GM21367 (cell line): ENCODE data around the gene COL5A1.

Experiments used
- ATAC-seq: cut with Tn5 transposase; IDR thresholded peaks from one replicate; pipeline ENCODE4 v1.9.1; 2021; ENCODE audit not compliant: unreplicated experiment

Gene COL5A1

DNA sequence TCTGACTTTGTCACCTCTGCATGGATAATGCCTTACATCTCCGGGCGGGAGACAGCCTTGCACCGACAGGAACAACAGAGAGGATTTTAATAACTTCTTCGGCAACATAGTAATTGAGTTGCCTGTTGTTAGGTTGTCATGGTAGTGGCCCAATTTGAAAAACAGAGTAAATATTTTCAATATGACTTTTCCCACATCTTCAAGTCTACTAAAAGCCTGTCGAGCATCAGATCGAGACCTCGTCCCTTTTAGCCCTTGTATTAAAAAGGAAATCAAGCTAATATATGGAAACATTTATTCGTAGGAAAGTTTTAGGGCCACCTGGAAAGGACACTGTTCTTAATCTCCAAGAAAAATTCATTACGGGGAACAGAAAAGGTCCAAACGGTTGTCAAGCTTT lies 168.2 kb downstream of the COL5A1 start:
- no peak for ATAC-seq

DNA sequence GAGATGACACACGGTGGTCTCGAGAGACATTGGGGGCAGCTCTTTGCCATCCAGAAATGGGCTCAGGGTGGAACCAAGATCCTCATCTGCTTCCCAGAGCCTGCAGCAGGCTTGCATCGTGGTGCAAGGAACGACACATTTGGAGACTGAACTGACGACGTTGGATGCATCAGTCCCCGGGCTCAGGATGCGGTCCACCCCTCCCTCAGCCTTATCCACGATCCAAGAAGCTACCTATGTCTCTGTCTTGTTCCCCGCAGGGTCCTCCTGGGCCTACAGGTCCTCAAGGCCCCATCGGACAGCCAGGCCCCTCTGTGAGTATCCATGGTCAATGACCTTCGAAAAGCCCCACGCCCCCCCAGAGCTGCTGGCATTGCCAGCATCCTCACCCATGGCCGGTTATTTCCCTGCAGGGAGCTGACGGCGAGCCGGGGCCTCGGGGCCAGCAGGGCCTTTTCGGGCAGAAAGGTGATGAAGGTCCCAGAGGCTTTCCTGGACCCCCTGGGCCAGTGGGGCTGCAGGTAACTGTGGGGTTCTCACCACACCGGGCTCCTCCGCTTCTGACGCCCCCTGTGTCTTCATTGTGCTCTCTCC lies 169.6 kb downstream of the COL5A1 start:
- ATAC-seq, result no peak

DNA sequence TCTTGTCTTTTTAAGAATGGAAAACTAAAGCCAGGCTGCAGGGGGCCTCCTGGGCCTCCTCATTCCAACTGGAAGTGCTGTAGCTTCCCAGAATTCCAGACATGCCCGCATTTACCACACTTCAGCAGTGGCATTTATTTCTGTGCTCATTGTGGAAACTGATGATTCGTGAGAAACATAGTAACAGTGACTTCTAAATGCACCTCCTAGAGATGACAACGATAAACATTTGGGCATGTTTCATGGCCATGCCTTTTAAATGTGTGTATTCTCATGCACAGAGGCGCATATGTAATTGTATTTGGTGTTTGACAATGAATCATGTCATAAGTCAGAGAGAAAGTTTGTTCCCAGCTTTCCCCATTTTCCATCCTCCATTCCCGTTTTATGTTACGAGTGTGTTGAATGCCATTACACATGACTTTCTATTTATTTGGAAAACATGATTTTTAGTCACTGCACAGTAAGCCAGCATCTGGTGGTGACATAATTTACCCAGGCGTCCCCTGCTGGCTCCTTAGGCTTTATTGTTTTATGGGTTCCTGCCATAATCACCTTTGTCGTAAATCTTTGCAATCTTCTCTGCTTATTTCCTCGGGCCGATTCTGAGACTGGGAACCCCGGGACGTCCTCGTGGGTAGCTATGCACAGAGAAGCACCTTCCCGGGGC lies 170.2 kb downstream of the COL5A1 start:
- no peak for ATAC-seq

DNA sequence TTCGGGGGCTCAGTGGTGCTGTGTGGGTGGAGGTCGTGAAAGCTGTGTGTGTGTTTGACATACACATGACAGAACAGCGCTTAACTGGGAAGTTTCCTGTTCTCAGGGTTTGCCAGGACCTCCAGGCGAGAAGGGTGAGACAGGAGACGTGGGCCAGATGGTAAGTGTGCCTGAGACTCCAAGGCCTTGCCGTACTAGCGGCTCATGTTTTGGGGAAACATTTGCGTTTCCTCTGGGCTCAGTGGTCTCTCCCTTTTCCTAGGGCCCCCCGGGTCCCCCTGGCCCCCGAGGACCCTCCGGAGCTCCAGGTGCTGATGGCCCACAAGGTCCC lies 170.7 kb downstream of the COL5A1 start:
- ATAC-seq, result no peak

DNA sequence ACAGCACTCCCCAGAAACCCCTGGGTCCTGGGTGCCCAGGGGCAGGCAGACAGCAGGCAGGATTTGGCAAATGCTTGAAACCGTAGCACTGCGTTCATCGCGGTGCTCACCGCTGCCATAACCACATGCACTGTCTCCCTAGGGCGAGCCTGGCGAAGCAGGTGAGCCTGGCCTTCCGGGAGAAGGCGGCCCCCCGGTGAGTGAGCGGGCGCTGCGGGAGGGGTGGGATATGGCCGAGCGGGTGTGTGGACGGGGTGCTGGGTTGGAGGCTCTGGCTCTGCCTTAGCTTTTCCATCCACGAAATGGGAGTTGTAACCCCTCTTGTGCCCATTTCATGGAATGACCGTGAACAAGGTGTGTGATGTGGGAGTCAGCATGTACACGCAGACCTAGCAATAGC lies 172.2 kb downstream of the COL5A1 start:
- ATAC-seq, result no peak

DNA sequence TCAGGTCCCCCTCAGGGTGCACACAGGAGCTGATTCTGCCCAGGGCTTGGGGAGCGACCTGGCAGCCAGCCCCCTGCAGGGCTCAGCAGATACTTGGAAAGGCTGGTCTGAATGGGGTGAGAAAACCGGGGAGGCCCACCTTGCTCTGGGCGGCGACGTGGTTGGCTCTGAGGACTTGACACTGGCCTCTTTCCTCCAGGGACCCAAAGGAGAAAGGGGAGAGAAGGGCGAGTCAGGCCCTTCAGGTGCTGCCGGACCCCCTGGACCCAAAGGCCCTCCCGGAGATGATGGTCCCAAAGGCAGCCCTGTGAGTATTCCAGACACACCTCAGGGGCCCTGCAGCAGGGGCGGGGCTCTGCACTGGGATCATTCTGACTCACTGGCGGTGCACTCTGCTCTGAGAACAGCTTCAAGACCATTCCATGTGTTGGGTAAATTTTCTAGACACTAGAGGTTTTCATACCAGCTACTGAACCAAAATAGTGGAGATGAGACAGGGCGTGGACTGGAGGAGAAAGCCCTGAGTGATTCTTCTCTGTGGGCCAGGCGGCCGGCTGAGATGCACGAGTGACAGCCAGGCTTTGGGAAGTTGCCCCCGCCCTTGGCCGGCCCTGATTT lies 173.1 kb downstream of the COL5A1 start:
- no peak for ATAC-seq

DNA sequence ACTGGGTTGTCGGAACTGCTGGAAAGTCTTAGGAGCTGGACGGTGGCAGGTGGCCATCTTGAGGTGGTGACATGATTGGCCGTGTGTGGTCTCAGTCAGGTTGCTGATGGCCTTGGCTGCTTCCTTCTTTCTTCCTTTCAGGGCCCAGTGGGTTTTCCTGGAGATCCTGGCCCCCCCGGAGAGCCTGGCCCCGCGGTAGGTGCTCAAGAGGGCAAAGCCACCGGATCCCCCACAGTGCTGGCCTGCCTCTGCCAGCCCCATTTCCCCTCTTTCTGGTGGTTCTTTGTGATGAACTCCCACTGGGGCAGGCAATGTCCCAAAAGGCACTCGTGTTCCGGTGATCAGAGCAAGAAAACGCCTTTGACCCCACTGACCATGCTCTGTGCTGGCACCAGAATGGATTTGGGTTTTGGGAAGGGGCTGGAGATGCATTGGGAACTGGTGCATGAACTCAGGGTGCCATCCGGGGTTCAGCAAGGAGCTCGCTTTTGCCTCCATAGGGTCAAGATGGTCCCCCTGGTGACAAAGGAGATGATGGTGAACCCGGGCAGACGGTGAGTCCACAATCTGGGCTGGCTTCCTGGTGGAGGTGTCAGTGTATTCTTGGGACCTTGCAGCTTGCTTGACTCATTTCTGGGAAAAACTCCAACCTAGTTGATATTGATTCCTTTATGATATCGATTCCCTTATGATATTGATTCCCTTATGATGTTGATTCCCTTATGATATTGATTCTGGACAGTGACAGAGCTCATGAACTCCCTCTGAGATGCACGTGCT lies 174.0 kb downstream of the COL5A1 start:
- no peak for ATAC-seq

DNA sequence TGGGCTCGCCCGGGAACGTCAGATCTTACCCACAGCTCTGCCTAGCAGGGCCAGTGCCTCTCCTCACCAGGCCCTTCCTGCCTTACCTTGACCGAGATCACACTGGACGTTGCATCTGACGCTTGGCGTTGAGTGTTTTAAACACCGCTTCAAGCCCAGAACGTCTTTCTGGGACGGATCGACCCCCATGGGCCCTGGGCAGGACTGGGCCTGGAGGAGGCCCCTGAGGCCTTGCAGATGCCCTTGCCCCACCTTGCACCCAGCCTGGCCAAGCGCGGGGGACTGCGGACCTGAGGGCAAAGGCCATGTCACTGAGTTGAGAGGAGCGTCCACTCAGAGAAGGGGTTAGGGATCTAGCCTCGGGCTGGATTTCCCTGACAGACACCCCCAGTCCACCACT lies 174.7 kb downstream of the COL5A1 start:
- no peak for ATAC-seq

DNA sequence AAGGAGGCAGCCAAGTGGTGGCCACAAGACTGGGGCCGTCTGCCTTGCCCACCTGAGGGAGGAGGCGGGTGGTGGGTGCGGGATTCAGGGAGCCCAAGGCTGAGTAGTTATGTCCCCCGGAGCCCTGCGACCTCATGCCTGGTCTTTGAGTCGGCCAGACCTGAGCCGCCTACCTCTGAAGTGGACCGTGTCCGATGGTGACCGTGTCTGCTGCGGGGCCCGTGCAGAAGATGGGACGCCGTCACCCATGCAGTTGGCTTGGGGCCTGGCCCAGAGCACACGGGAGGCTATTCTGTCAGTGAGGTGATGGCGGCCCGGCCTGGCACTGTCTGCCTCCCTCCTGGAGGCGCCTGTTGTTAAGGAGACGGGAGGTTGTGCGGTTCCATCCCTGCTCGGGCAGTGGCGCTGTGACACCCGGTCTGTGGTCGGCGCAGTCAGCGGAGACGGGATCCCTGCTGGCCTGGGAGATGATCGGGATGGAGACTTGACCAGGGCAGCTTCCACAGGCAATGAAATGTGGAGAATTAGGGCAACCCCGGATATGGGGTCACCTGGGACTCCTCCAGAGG lies 176.5 kb downstream of the COL5A1 start:
- no peak for ATAC-seq

DNA sequence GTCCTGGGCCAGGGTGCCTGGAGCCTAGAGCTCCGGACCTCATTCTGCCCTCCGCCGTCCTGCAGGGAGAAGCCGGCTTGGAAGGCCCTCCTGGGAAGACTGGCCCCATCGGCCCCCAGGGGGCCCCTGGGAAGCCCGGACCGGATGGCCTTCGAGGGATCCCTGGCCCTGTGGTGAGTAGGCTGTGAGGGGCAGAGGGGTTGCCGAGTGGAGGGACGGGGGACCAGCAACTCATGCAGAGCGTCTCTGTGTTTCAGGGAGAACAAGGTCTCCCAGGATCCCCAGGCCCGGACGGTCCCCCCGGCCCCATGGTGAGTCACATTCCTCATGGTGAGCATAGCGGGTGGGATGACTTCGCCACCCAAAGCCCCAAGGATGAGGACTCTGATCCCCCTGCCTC lies 177.0 kb downstream of the COL5A1 start:
- no peak for ATAC-seq

DNA sequence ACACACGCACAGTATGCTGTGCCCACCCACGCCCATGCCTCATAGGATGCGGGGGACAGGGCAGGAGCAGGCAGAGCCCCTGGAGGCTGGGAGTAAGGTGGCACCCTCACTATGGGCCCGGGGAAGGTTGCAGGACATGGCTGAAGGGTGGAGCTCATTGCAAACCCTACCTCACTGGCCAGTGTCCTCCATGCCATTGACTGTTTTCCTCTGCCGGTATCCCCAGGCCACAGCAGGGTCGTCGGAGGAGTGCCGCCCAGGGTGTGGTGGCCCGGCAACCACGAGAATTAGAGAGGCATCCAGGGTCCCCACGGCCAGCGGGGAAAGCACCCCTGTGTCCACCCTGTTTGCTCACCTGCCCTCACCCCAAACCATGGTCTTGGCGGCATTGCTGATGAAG lies 179.3 kb downstream of the COL5A1 start:
- no peak for ATAC-seq

DNA sequence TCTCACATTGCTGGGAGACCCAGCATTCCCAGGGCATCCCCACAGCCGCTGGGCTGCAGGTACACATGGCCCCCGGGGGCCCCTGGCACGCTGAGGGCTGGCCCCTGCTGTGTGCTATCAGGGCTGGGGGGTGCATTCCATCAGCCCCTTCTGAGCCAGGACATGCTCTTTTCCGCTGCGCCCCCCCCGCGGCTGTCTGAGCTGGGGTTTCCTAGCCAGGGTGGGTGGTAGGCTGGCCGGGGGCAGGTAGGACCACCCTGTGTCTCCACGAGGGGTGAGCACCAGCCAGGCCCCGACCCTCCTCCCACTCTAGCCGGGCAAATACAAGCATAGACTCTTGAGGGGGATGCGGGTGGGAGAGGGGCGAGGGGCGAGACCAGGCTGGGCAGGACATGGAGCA lies 180.9 kb downstream of the COL5A1 start:
- ATAC-seq, result no peak

DNA sequence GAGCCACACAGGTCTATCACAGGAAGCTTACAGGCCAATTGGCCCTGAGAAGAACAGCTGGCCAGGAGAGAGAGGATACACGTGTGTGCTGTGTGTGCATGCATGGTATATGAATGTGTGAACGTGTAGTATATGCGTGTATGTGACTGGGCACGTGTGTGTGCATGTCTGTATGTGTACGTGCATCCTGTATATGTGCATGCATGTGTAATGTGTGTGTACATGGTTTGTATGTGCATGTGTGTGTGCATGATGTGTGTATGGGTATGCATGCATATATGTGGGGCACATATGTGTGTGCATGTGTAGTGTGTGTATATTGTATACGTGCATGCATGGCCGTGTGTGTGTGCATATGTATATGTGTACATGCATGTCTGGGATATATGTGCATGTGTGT lies 182.0 kb downstream of the COL5A1 start:
- ATAC-seq, result no peak

DNA sequence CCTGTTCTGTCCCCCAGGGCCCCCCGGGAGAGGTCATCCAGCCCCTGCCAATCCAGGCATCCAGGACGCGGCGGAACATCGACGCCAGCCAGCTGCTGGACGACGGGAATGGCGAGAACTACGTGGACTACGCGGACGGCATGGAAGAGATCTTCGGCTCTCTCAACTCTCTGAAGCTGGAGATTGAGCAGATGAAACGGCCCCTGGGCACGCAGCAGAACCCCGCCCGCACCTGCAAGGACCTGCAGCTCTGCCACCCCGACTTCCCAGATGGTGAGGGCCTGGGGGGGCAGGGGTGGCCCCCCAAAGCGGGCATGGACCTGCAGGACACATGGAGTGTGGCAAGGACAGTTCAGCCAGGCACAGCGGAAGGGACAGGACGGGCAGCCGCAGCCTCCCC lies 183.0 kb downstream of the COL5A1 start:
- ATAC-seq, result no peak

DNA sequence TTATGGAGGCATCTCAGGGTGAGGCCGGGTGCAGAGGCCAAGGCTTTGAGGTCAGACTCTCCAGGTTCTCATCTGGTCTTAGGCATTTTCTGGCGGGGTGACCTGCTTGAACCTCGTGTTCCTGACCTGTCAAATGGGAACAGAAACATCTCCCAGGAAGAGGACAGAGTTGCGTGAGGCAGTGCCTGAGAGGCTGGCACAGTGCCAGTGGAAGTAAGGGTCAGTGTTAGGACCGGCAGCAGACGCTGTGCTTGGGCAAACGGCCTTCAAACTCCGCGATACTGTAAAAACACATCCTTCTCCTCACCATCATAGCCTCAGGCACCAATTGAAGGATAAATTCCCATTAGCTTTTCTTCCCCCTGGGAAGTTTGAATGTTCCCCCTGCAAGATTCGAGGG lies 183.4 kb downstream of the COL5A1 start:
- ATAC-seq, result no peak

DNA sequence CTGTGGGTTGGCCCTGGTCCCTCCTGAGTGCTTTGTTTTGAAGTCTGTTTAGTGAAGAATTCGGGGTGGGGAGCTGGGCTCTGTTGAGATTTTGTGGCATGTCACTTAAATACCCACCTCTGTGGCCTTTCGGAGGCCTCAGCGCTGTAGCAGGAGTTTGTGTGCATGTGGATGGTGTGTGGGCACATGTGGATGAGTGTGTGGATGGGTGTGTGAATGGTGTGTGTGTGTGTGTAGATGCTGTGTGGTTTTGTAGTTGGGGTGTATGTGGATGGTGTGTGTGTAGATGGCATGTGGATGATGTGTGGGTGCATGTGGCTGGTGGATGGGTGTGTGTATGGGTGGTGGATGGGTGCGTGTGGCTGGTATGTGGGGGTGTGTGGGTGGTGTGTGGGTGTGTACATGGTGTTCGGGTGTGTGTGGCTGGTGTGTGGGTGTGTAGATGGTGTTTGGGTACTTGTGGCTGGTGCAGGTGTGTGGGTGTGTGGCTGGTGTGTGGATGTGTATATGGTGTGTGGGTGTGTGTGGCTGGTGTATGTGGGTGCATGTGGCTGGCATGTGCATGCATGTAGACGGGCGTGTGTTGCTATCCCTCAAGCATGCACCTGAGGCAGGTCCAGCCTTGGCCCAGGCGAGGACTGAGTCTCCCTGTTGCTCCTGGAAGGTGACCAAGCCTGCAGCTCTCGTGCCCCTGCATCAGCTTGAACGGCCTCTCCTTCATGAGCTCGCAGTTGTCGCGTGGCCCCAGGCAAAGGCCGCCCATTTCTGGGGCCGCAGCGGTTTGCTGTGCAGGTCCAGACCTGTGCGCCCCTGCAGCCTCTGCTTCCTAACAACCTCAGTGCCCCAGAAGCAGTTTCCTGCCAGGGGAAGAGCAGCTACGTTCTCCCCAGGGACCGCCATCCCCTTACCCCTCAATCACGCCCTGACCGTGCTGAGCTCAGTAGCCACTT lies 185.0 kb downstream of the COL5A1 start:
- ATAC-seq, result no peak

DNA sequence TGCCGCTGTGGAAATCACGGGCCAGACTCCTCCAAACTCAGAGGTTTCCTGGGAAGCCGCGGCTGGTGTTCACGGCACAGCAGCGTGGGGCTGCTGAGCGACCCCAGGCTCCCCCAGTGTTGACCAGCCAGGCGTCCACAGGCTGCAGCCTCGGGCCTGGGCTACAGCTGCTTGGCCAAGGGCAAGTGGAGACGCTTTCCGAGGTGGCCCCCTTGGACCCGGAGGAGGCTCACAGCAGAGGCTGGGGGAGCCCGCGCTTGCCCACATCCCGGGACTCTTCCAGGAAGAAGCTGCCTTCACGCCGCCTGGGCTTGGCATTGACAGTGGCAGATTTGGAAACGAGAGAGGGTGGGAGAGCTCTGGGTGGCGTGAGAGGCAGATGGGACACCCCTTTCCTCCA lies 186.0 kb downstream of the COL5A1 start:
- ATAC-seq, result no peak

DNA sequence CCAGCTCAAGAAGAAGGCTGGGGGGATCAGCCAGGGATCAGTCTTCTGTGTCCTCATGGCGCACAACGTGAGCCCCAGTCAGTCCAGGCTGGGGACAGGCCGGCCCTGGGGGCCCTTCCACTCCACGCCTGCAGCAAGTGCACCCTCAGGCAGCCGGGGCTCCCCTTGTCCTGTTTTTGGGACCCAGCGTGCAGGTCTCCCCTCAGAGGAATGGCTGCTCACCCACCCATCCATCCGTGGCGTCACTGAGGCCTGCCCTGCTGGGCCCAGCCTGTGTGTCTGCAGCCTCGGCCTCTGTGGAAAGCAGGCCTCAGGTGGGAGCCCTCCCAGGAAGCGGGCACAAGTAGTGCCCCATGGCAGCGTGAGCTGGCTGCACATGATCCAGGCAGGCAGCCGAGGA lies 186.4 kb downstream of the COL5A1 start:
- ATAC-seq, result no peak

DNA sequence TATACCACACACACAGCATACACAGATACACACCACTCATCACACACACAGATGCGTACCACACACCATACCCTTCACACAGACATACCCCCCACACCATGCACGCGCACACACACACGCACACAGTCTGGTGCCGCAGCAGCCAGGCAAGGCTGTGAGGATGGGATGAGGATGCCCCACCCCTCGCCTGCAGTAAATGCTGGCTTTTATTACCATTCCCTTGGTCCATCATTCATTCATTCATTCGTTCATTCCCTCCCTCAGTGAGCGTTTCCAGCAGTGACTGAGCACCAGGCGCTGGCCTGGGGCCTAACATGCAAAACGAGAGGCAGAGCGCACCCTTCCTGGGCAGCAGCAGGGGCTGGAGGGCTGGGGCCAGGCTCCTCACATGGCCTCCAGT lies 187.3 kb downstream of the COL5A1 start:
- ATAC-seq, result no peak

DNA sequence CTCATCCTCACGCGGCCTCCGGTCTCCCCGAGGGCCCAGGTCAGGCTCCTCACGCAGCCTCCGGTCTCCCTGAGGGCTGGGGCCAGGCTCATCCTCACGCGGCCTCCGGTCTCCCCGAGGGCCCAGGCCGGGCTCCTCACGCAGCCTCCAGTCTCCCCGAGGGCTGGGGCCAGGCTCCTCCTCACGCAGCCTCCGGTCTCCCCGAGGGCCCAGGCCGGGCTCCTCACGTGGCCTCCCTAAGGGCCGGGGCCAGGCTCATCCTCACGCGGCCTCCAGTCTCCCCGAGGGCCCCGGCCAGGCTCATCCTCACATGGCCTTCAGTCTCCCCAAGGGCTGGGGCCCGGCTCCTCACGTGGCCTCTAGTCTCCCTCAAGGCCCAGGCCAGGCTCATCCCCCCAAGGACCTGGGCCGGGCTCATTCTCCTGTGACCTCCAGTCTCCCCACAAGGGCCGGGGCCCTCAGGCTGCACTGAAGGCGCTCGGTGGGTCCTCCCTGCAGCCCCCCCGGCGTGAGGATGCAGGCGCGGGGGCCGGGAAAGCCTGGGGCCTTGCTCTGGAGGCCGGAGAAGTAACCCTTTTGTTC lies 187.8 kb downstream of the COL5A1 start:
- no peak for ATAC-seq
